Stimulated activated CD4-positive, alpha-beta T cell treated with anti-CD3 and anti-CD28 coated beads, Interleukin-1b, Interleukin-23, amount 100 ng/mL, for 1 hour (primary cell): ENCODE data around the gene TMPRSS6.

ENCODE experiments used
- DNase-seq, 2 donors: peaks; one replicate each; pipeline ENCODE4 v3.0.0-alpha.2; 2020; ENCODE audit warnings: low read depth in 2 of 2

Gene TMPRSS6

GRCh38 chr22:37109242-37109917 lies at the start of gene TMPRSS6:
Gene TMPRSS6 (minus strand): TSS chr22:37109713. CDS start chr22:37103417, 6,296 bp downstream.
- DNase-seq = no peak

- DNase-seq = no peak
Observed at GRCh38 chr22:37158963-37159290, 49.4 kb upstream of the TMPRSS6 start.

- no peak for DNase-seq
Observed at GRCh38 chr22:37157516-37158285, 48.2 kb upstream of the TMPRSS6 start.

- no peak for DNase-seq
Observed at GRCh38 chr22:37156686-37157435, 47.3 kb upstream of the TMPRSS6 start.

GRCh38 chr22:37155971-37156370 lies 46.5 kb upstream of the TMPRSS6 start:
- DNase-seq = no peak

GRCh38 chr22:37154925-37155712 lies 45.6 kb upstream of the TMPRSS6 start:
- DNase-seq = no peak

- no peak for DNase-seq
Observed at GRCh38 chr22:37153901-37154300, 44.4 kb upstream of the TMPRSS6 start.

- DNase-seq = no peak
Observed at GRCh38 chr22:37151401-37151800, 41.9 kb upstream of the TMPRSS6 start.

GRCh38 chr22:37150701-37151100 lies 41.2 kb upstream of the TMPRSS6 start:
- no peak for DNase-seq

GRCh38 chr22:37148742-37149665 lies 39.5 kb upstream of the TMPRSS6 start:
- no peak for DNase-seq

GRCh38 chr22:37148031-37148651 lies 38.6 kb upstream of the TMPRSS6 start:
- DNase-seq = no peak

- no peak for DNase-seq
Observed at GRCh38 chr22:37147186-37147990, 37.9 kb upstream of the TMPRSS6 start.

GRCh38 chr22:37146507-37147180 lies 37.1 kb upstream of the TMPRSS6 start:
- DNase-seq = no peak

GRCh38 chr22:37146051-37146385 lies 36.5 kb upstream of the TMPRSS6 start:
- DNase-seq = no peak

GRCh38 chr22:37145180-37146050 lies 35.9 kb upstream of the TMPRSS6 start:
- DNase-seq = no peak

- DNase-seq = no peak
Observed at GRCh38 chr22:37144180-37144554, 34.7 kb upstream of the TMPRSS6 start.

- no peak for DNase-seq
Observed at GRCh38 chr22:37141971-37142370, 32.5 kb upstream of the TMPRSS6 start.

GRCh38 chr22:37141476-37141875 lies 32.0 kb upstream of the TMPRSS6 start:
- DNase-seq = no peak
